A549 (cell line): ENCODE data around the gene YAF2. TPM values are rescaled to one million over a fixed set of nuclear protein-coding genes. Genes with fewer than 3 reads are reported as not detected.

Experiments
- ATAC-seq, 2 experiments: fragments of 200-7000 bp in 1 of 2; fragments of >200 bp in 1 of 2; cut with Nextera tagmentation in 1 of 2; cut with Tn5 transposase in 1 of 2; 3 replicates each; pipeline versions ENCODE4 v1.8.0 to v1.9.1; 2018 to 2020; ENCODE audit warnings: mild to moderate bottlenecking in 1 of 2, moderate library complexity in 1 of 2
- CTCF ChIA-PET: fragments of 300-600 bp; sonication (Branson Sonifier 250); formaldehyde crosslinking; extraction: SDS; loops from one replicate; lab custom pipeline; 2021; ENCODE audit warnings: antibody characterized with exemption, inconsistent platforms; lab: Yijun Ruan, JAX
- POLR2A ChIA-PET: fragments of 350-600 bp; formaldehyde crosslinking; extraction: SDS; loops from one replicate; lab custom pipeline; 2021; ENCODE audit warnings: antibody characterized with exemption, inconsistent platforms; lab: Yijun Ruan, JAX
- DNase-seq, 2 experiments: peaks; one replicate each; pipeline versions ENCODE4 v3.0.0 to v3.0.0-alpha.2; 2011 to 2016; ENCODE audit warnings: low read depth in 1 of 2, low spot score in 1 of 2
- FAIRE-seq: peaks from 2 replicates; lab custom pipeline; 2011; peaks lifted over from hg19 to GRCh38; lab: Jason Lieb, UNC
- H3K27ac ChIP-seq, 2 experiments: fragments of >200 bp; sonication (Bioruptor Twin); formaldehyde crosslinking; 3 replicates each; pipeline ENCODE4 v1.5.1; 2016 to 2017
- H3K4me1 ChIP-seq: fragments of >200 bp; sonication (Bioruptor Twin); formaldehyde crosslinking; 3 replicates; pipeline ENCODE4 v1.6.1; 2016
- H3K4me2 ChIP-seq: fragments of >200 bp; sonication (Bioruptor Twin); formaldehyde crosslinking; 3 replicates; pipeline ENCODE4 v1.6.1; 2016
- H3K4me3 ChIP-seq: fragments of >200 bp; sonication (Bioruptor Twin); formaldehyde crosslinking; 3 replicates; pipeline ENCODE4 v1.5.1; 2016
- H3K9me3 ChIP-seq: fragments of >200 bp; sonication (Bioruptor Twin); formaldehyde crosslinking; 3 replicates; pipeline ENCODE4 v1.6.1; 2016
- ATOH8 ChIP-seq: fragments of 250-450 bp; sonication (Bioruptor Pico); IDR thresholded peaks from 2 replicates; pipeline ENCODE4 v1.5.0; 2020; ENCODE audit warnings: low read depth, mild to moderate bottlenecking, moderate library complexity
- BCL3 ChIP-seq: fragments of >200 bp; sonication (Bioruptor Twin); formaldehyde crosslinking; IDR thresholded peaks from 3 replicates; pipeline ENCODE4 v1.6.1; 2016
- E2F6 ChIP-seq: IDR thresholded peaks from 2 replicates; pipeline ENCODE4 v1.6.1; 2012; ENCODE audit warnings: low read depth, borderline replicate concordance
- ELK1 ChIP-seq: fragments of 150-350 bp; IDR thresholded peaks from 2 replicates; pipeline ENCODE4 v1.6.1; 2014; ENCODE audit warnings: low read depth, mild to moderate bottlenecking, low read length
- ESRRA ChIP-seq: fragments of 150-350 bp; IDR thresholded peaks from 2 replicates; pipeline ENCODE4 v1.6.1; 2014; ENCODE audit warnings: mild to moderate bottlenecking, low read length, borderline replicate concordance
- FOSL2 ChIP-seq, 2 experiments: fragments of 450-650 bp in 1 of 2; fragments of >200 bp in 1 of 2; sonication (Bioruptor Twin) in 1 of 2; formaldehyde crosslinking; IDR thresholded peaks; 2 replicates each; pipeline versions ENCODE4 v1.5.0 to v1.6.1; 2016 to 2020; ENCODE audit warnings: mild to moderate bottlenecking in 1 of 2, moderate library complexity in 1 of 2
- HOXB5 ChIP-seq: fragments of 250-450 bp; sonication (Bioruptor Pico); IDR thresholded peaks from 2 replicates; pipeline ENCODE4 v1.5.0; 2020; ENCODE audit warnings: mild to moderate bottlenecking, moderate library complexity
- KDM5A ChIP-seq: fragments of 200-600 bp; sonication (generic); IDR thresholded peaks from 2 replicates; pipeline ENCODE4 v1.6.1; 2016; ENCODE audit warnings: antibody characterized with exemption, mild to moderate bottlenecking
- NR3C1 ChIP-seq: fragments of >200 bp; sonication (Bioruptor Twin); formaldehyde crosslinking; IDR thresholded peaks from 3 replicates; pipeline ENCODE4 v1.6.1; 2017
- PHF8 ChIP-seq: fragments of 200-600 bp; sonication (generic); IDR thresholded peaks from 2 replicates; pipeline ENCODE4 v1.6.1; 2016; ENCODE audit warnings: low read depth, mild to moderate bottlenecking, antibody characterized with exemption, moderate library complexity, borderline replicate concordance
- RAD21 ChIP-seq, 2 experiments: fragments of >200 bp in 1 of 2; sonication (Bioruptor Twin) in 1 of 2; formaldehyde crosslinking in 1 of 2; IDR thresholded peaks in 1 of 2; conservative IDR thresholded peaks in 1 of 2; 2 replicates in 1 of 2; 3 replicates in 1 of 2; pipeline ENCODE4 v1.6.1; 2012 to 2018; ENCODE audit warnings: inconsistent platforms in 1 of 2
- RCOR1 ChIP-seq: fragments of 150-350 bp; IDR thresholded peaks from 2 replicates; pipeline ENCODE4 v1.6.1; 2014; ENCODE audit warnings: antibody characterized with exemption, low read length, low read depth
- REST ChIP-seq: fragments of 200-600 bp; sonication (generic); IDR thresholded peaks from 2 replicates; pipeline ENCODE4 v1.6.1; 2016; ENCODE audit warnings: antibody characterized with exemption, mild to moderate bottlenecking, moderate library complexity
- ZC3H11A ChIP-seq: fragments of 450-650 bp; IDR thresholded peaks from 2 replicates; pipeline ENCODE4 v1.6.1; 2014; ENCODE audit warnings: antibody characterized with exemption, mild to moderate bottlenecking
- ZNF302 ChIP-seq: fragments of 250-450 bp; sonication (Bioruptor Pico); IDR thresholded peaks from 2 replicates; pipeline ENCODE4 v1.9.0; 2021; ENCODE audit warnings: inconsistent platforms, mild to moderate bottlenecking, moderate library complexity
- WGBS: methylation state at CpG from one replicate; pipeline ENCODE4 v1.1.6; 2017; ENCODE audit errors: missing lambda C conversion rate; 5-methylcytosine and 5-hydroxymethylcytosine counted together
- polyA plus RNA-seq, 4 experiments: library from polyadenylated mRNA; depleted of rRNA in 3 of 4; stranded (reverse); fragments of >200 nt; fragmentation: RNase III in 1 of 4; extraction: RNeasy Plus Mini Kit Qiagen cat#74134 plus additional on column Dnase treatment in 1 of 4; gene quantifications; 2 replicates in 3 of 4; 3 replicates in 1 of 4; pipeline ENCODE4 v1.2.3, GENCODE V29; 2011 to 2017
- TF ChIP-seq, protein P1 (sequence below): fragments of 450-650 bp; IDR thresholded peaks from 2 replicates; pipeline ENCODE4 v1.6.1; 2014; ENCODE audit warnings: antibody characterized with exemption
- TF ChIP-seq, protein P2 (sequence below): IDR thresholded peaks from 2 replicates; pipeline ENCODE4 v1.6.1; 2012

YAF2 gene
- polyA plus RNA-seq, 2 of the 4 experiments (the other 2 are of a cell fraction), result 21.5 to 49.2 TPM

- WGBS, result 94% methylated on average over 3 of the region's 3 CpGs
- Histone ChIP-seq H3K4me2 (no peak overlapping the region), H3K27ac (no peak overlapping the region), H3K4me3 (no peak overlapping the region), H3K4me1 (no peaks in the 10 kb centered on the region; the same call in 2 of the 3 replicates), H3K9me3 (no peaks in the 10 kb centered on the region)
- POLR2A ChIA-PET, result no interaction called here
- CTCF ChIA-PET, result no interaction called here
- DNase-seq (no peak), ATAC-seq (no peak), FAIRE-seq (no peak)
- TF ChIP-seq, protein P1, sequence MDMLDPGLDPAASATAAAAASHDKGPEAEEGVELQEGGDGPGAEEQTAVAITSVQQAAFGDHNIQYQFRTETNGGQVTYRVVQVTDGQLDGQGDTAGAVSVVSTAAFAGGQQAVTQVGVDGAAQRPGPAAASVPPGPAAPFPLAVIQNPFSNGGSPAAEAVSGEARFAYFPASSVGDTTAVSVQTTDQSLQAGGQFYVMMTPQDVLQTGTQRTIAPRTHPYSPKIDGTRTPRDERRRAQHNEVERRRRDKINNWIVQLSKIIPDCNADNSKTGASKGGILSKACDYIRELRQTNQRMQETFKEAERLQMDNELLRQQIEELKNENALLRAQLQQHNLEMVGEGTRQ, result no peak
- TF ChIP-seq ZNF302 (CRISPR knock-in tag), result no peak
- TF ChIP-seq HOXB5 (CRISPR knock-in tag), result no peak
- no peak for TF ChIP-seq E2F6
- TF ChIP-seq RAD21 (conservative IDR thresholded peaks at IDR 0.05 in 1 of 2, IDR thresholded peaks at IDR 0.05 in 1 of 2), result no peak
- TF ChIP-seq ELK1, result no peak
- TF ChIP-seq ATOH8 (CRISPR knock-in tag), result no peak
- no peak for TF ChIP-seq PHF8
- no peak for TF ChIP-seq ZC3H11A
- TF ChIP-seq NR3C1, result no peak
- TF ChIP-seq REST, result no peak
- no peak for TF ChIP-seq KDM5A
- TF ChIP-seq ESRRA, result no peak
- no peak for TF ChIP-seq FOSL2 (IDR thresholded peaks at IDR 0.05)
- no peak for TF ChIP-seq FOSL2 (CRISPR knock-in tag; IDR thresholded peaks at IDR 0.05)
- no peak for TF ChIP-seq RCOR1
- TF ChIP-seq BCL3, result no peak
- TF ChIP-seq, protein P2, sequence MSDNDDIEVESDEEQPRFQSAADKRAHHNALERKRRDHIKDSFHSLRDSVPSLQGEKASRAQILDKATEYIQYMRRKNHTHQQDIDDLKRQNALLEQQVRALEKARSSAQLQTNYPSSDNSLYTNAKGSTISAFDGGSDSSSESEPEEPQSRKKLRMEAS, result no peak
Measured at GRCh38 chr12:42109031-42109430, 129.0 kb downstream of the YAF2 start.

Other genes starting within 250 kb of the YAF2 start
- gene GXYLT1, start 93.4 kb downstream of the YAF2 start, polyA plus RNA-seq (2011; rRNA removed), result 19.3 and 25.0 TPM in 2 replicates
- 11.2 to 12.9 TPM (median 11.6 TPM) in 3 replicates for gene GXYLT1, start 93.4 kb downstream of the YAF2 start, polyA plus RNA-seq (2017; fragmentation: RNase III; extraction: RNeasy Plus Mini Kit Qiagen cat#74134 plus additional on column Dnase treatment)
- gene ZCRB1, start 87.8 kb upstream of the YAF2 start, polyA plus RNA-seq (2011; rRNA removed), result 49.6 and 93.0 TPM in 2 replicates
- gene ZCRB1, start 87.8 kb upstream of the YAF2 start, polyA plus RNA-seq (2017; fragmentation: RNase III; extraction: RNeasy Plus Mini Kit Qiagen cat#74134 plus additional on column Dnase treatment), result 62.7 to 65.9 TPM (median 65.6 TPM) in 3 replicates
- 88.8 and 135 TPM in 2 replicates for gene PPHLN1, start 87.9 kb upstream of the YAF2 start, polyA plus RNA-seq (2011; rRNA removed)
- gene PPHLN1, start 87.9 kb upstream of the YAF2 start, polyA plus RNA-seq (2017; fragmentation: RNase III; extraction: RNeasy Plus Mini Kit Qiagen cat#74134 plus additional on column Dnase treatment), result 54.8 to 57.3 TPM (median 55.5 TPM) in 3 replicates